ENCODE data around the gene RAB10.
A peak's percentile ranks its signal among the peaks of the same experiment; 100 is the strongest.

The RAB10 gene

GRCh38 chr2:26141145-26141769, 107.4 kb downstream of the RAB10 start:
- H4K20me1 ChIP-seq (ENCODE audit: insufficient read depth, low read length) = no peaks in the 10 kb centered on the region
- H3K36me3 ChIP-seq (ENCODE audit: insufficient read depth, low read length) = peaks cover 4% of the 10 kb centered on the region; the same call in 1 of the 2 replicates
- H3K9me3 ChIP-seq (ENCODE audit: insufficient read depth, low read length, severe bottlenecking) = no peaks in the 10 kb centered on the region
- ATAC-seq (ENCODE audit: insufficient read depth, low read depth) = no peak
- no peak overlapping the region for H3K4me2 ChIP-seq (ENCODE audit: insufficient read depth, low read length)
- H3K27me3 ChIP-seq (ENCODE audit: insufficient read depth, low read length, poor library complexity) = no peaks in the 10 kb centered on the region
- no peak for DNase-seq
- H3K4me1 ChIP-seq (ENCODE audit: insufficient read depth, low read length) = no peaks in the 10 kb centered on the region
- TF ChIP-seq EZH2 (IDR thresholded peaks at IDR 0.05; ENCODE audit: borderline replicate concordance, low read depth, low read length, severe bottlenecking) (no peak), CTCF (IDR thresholded peaks at IDR 0.05; ENCODE audit: borderline replicate concordance, extremely low read depth, low read length, poor library complexity, severe bottlenecking) (no peak)
- no peaks in the 10 kb centered on the region for H3K79me2 ChIP-seq (ENCODE audit: insufficient read depth, low read length)
- H3K27ac ChIP-seq (ENCODE audit: low read length) = no peak overlapping the region
- no peak overlapping the region for H3K9ac ChIP-seq (ENCODE audit: low read depth, low read length)
- H3K4me3 ChIP-seq (ENCODE audit: low read depth in 1 of 2, low read length in 2 of 2) = no peak overlapping the region
- H2AFZ ChIP-seq (ENCODE audit: low read depth, low read length) = no peak overlapping the region

GRCh38 chr2:26144031-26144430, 110.1 kb downstream of the RAB10 start:
- no peaks in the 10 kb centered on the region for H3K9me3 ChIP-seq (ENCODE audit: insufficient read depth, low read length, severe bottlenecking)
- no peaks in the 10 kb centered on the region for H4K20me1 ChIP-seq (ENCODE audit: insufficient read depth, low read length)
- H3K27ac ChIP-seq (ENCODE audit: low read length) = no peak overlapping the region
- H3K4me2 ChIP-seq (ENCODE audit: insufficient read depth, low read length) = no peak overlapping the region
- no peak for TF ChIP-seq EZH2 (IDR thresholded peaks at IDR 0.05; ENCODE audit: borderline replicate concordance, low read depth, low read length, severe bottlenecking)
- TF ChIP-seq CTCF (IDR thresholded peaks at IDR 0.05; ENCODE audit: borderline replicate concordance, extremely low read depth, low read length, poor library complexity, severe bottlenecking) = no peak
- H3K79me2 ChIP-seq (ENCODE audit: insufficient read depth, low read length) = no peaks in the 10 kb centered on the region
- H3K9ac ChIP-seq (ENCODE audit: low read depth, low read length) = no peak overlapping the region
- H3K36me3 ChIP-seq (ENCODE audit: insufficient read depth, low read length) = no peaks in the 10 kb centered on the region
- DNase-seq = no peak
- no peak overlapping the region for H3K4me3 ChIP-seq (ENCODE audit: low read depth in 1 of 2, low read length in 2 of 2)
- H3K4me1 ChIP-seq (ENCODE audit: insufficient read depth, low read length) = no peaks in the 10 kb centered on the region
- ATAC-seq (ENCODE audit: insufficient read depth, low read depth) = no peak
- H3K27me3 ChIP-seq (ENCODE audit: insufficient read depth, low read length, poor library complexity) = no peaks in the 10 kb centered on the region
- no peak overlapping the region for H2AFZ ChIP-seq (ENCODE audit: low read depth, low read length)

- Histone ChIP-seq H3K9me3 (ENCODE audit: insufficient read depth, low read length, severe bottlenecking) (no peaks in the 10 kb centered on the region), H3K79me2 (ENCODE audit: insufficient read depth, low read length) (no peaks in the 10 kb centered on the region), H4K20me1 (ENCODE audit: insufficient read depth, low read length) (no peaks in the 10 kb centered on the region), H3K9ac (ENCODE audit: low read depth, low read length) (no peak overlapping the region), H3K36me3 (ENCODE audit: insufficient read depth, low read length) (no peaks in the 10 kb centered on the region), H3K27me3 (ENCODE audit: insufficient read depth, low read length, poor library complexity) (no peaks in the 10 kb centered on the region), H2AFZ (ENCODE audit: low read depth, low read length) (no peak overlapping the region), H3K4me1 (ENCODE audit: insufficient read depth, low read length) (no peaks in the 10 kb centered on the region), H3K4me2 (ENCODE audit: insufficient read depth, low read length) (no peak overlapping the region), H3K27ac (ENCODE audit: low read length) (no peak overlapping the region), H3K4me3 (ENCODE audit: low read depth in 1 of 2, low read length in 2 of 2) (no peak overlapping the region)
- DNase-seq (peak; percentile 70), ATAC-seq (ENCODE audit: insufficient read depth, low read depth) (peak; percentile 79)
- TF ChIP-seq EZH2 (IDR thresholded peaks at IDR 0.05; ENCODE audit: borderline replicate concordance, low read depth, low read length, severe bottlenecking) (no peak), CTCF (IDR thresholded peaks at IDR 0.05; ENCODE audit: borderline replicate concordance, extremely low read depth, low read length, poor library complexity, severe bottlenecking) (peak; percentile 79)
Observed at GRCh38 chr2:26144953-26145680, 111.2 kb downstream of the RAB10 start.

Data from DND-41 (cell line).